Measurements from ENCODE around the gene ADAM12. TPM values are rescaled to one million over a fixed set of nuclear protein-coding genes. Genes with fewer than 3 reads are reported as not detected.

The ADAM12 gene
- polyA plus RNA-seq, 3 donors: 0.05 TPM; not detected in 2

- H3K4me3 Mint-ChIP-seq: no peak overlapping the region
- intact Hi-C loops (cut with micrococcal nuclease): no loop called here
- Histone ChIP-seq H3K9me3 (replicated peaks in 1 of 2; ENCODE audit: control insufficient read depth in 1 of 2, insufficient read depth in 1 of 2, low read length in 2 of 2) (no peaks in the 10 kb centered on the region), H3K27ac (ENCODE audit: low read depth in 1 of 2, low read length in 2 of 2) (no peak overlapping the region), H3K4me1 (ENCODE audit: control insufficient read depth in 1 of 2, insufficient read depth in 2 of 2, low read length in 2 of 2) (no peaks in the 10 kb centered on the region), H2AFZ (ENCODE audit: insufficient read depth, low read depth, low read length, poor library complexity, severe bottlenecking) (no peak overlapping the region), H3K4me3 (replicated peaks in 1 of 3; ENCODE audit: low read depth in 2 of 3, low read length in 3 of 3) (no peak overlapping the region), H3K27me3 (ENCODE audit: control insufficient read depth in 2 of 2, insufficient read depth in 2 of 2, low read length in 2 of 2) (no peaks in the 10 kb centered on the region), H3K9ac (ENCODE audit: insufficient read depth, low read length, poor library complexity, severe bottlenecking) (no peak overlapping the region), H3K4me2 (replicated peaks; ENCODE audit: extremely low read depth, low read length, poor library complexity, severe bottlenecking) (no peak overlapping the region), H4K20me1 (ENCODE audit: insufficient read depth, low read length) (no peaks in the 10 kb centered on the region), H3K79me2 (ENCODE audit: insufficient read depth, low read length) (no peaks in the 10 kb centered on the region), H3K36me3 (replicated peaks in 1 of 2; ENCODE audit: control insufficient read depth in 1 of 2, insufficient read depth in 2 of 2, low read length in 2 of 2) (no peaks in the 10 kb centered on the region)
- H3K36me3 Mint-ChIP-seq: no peaks in the 10 kb centered on the region
- no peak overlapping the region for H3K27ac Mint-ChIP-seq
- TF ChIP-seq CTCF (IDR thresholded peaks at IDR 0.05): no peak
- peaks cover 0 to 2% (median 0%) of the 10 kb centered on the region in 3 donors for H3K27me3 Mint-ChIP-seq (ENCODE audit: low read depth in 3 of 3)
- 91% methylated on average over 1 of the region's 3 CpGs for WGBS (ENCODE audit: insufficient coverage)
- no peak for DNase-seq
- H3K4me1 Mint-ChIP-seq: no peaks in the 10 kb centered on the region
- H3K9me3 Mint-ChIP-seq: peaks cover 0 to 13% (median 5%) of the 10 kb centered on the region in 7 donors
Observed at GRCh38 chr10:126117196-126117595, 271.1 kb downstream of the ADAM12 start.

DNA sequence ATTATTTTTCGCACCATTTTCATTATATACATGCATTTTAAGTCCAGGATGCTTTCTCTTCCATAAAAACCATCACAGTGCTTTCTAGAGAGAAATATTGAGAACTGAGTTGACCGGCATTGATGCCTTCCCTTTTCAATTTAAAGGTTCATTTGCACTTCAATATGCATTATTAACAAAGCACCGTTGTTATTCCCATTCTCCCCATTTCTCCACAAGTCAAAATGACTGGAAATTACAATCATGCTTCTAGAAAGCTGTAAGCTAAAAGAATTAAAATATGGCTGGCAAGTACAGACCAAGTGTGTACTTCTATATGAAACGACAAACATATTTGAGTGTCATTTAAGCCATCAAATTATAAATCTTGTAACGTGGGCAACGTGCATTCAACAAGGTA, 272.4 kb downstream of the ADAM12 start:
- DNase-seq: no peak
- Histone ChIP-seq H3K27ac (ENCODE audit: low read depth in 1 of 2, low read length in 2 of 2) (no peak overlapping the region), H3K9ac (ENCODE audit: insufficient read depth, low read length, poor library complexity, severe bottlenecking) (no peak overlapping the region), H3K79me2 (ENCODE audit: insufficient read depth, low read length) (no peaks in the 10 kb centered on the region), H3K27me3 (ENCODE audit: control insufficient read depth in 2 of 2, insufficient read depth in 2 of 2, low read length in 2 of 2) (no peaks in the 10 kb centered on the region), H3K36me3 (replicated peaks in 1 of 2; ENCODE audit: control insufficient read depth in 1 of 2, insufficient read depth in 2 of 2, low read length in 2 of 2) (no peaks in the 10 kb centered on the region), H4K20me1 (ENCODE audit: insufficient read depth, low read length) (no peaks in the 10 kb centered on the region), H3K4me2 (replicated peaks; ENCODE audit: extremely low read depth, low read length, poor library complexity, severe bottlenecking) (no peak overlapping the region), H3K9me3 (replicated peaks in 1 of 2; ENCODE audit: control insufficient read depth in 1 of 2, insufficient read depth in 1 of 2, low read length in 2 of 2) (no peaks in the 10 kb centered on the region), H3K4me3 (replicated peaks in 1 of 3; ENCODE audit: low read depth in 2 of 3, low read length in 3 of 3) (no peak overlapping the region), H2AFZ (ENCODE audit: insufficient read depth, low read depth, low read length, poor library complexity, severe bottlenecking) (no peak overlapping the region), H3K4me1 (ENCODE audit: control insufficient read depth in 1 of 2, insufficient read depth in 2 of 2, low read length in 2 of 2) (peaks cover 1 to 4% of the 10 kb centered on the region in 2 donors)
- no peak overlapping the region for H3K27ac Mint-ChIP-seq
- H3K9me3 Mint-ChIP-seq: peaks cover 0 to 13% (median 5%) of the 10 kb centered on the region in 7 donors
- 96% methylated on average over 3 of the region's 6 CpGs for WGBS (ENCODE audit: insufficient coverage)
- H3K4me3 Mint-ChIP-seq: no peak overlapping the region
- H3K27me3 Mint-ChIP-seq (ENCODE audit: low read depth in 3 of 3): peaks cover 0 to 2% (median 0%) of the 10 kb centered on the region in 3 donors
- no peak for TF ChIP-seq CTCF (IDR thresholded peaks at IDR 0.05)
- H3K4me1 Mint-ChIP-seq: peaks cover 4% of the 10 kb centered on the region
- H3K36me3 Mint-ChIP-seq: no peaks in the 10 kb centered on the region
- intact Hi-C loops (cut with micrococcal nuclease): no loop called here
